HCT116 (cell line): ENCODE measurements around the gene BCAS4.

Experiments
- ATF3 ChIP-seq: IDR thresholded peaks from 2 replicates; pipeline ENCODE4 v1.6.1; 2012
- CBX3 ChIP-seq: IDR thresholded peaks from 2 replicates; pipeline ENCODE4 v1.6.1; 2012; ENCODE audit warnings: low read depth
- CTCF ChIP-seq, 3 experiments: fragments of 200-600 bp in 1 of 3; sonication (generic) in 1 of 3; IDR thresholded peaks in 2 of 3; conservative IDR thresholded peaks in 1 of 3; 2 replicates each; pipeline ENCODE4 v1.5.1; 2012 to 2017; ENCODE audit warnings: low read depth in 2 of 3, low read length in 2 of 3, antibody characterized with exemption in 1 of 3, borderline replicate concordance in 1 of 3, control low read depth in 1 of 3, mild to moderate bottlenecking in 1 of 3, mixed read lengths in 1 of 3, mixed run types in 1 of 3, moderate library complexity in 1 of 3; ENCODE audit not compliant: insufficient read depth in 1 of 3
- EGR1 ChIP-seq: IDR thresholded peaks from 2 replicates; pipeline ENCODE4 v1.6.1; 2012; ENCODE audit warnings: low read depth
- EZH2 ChIP-seq: fragments of 200-600 bp; sonication (generic); IDR thresholded peaks from 2 replicates; pipeline ENCODE4 v1.6.1; 2017; ENCODE audit warnings: antibody characterized with exemption, mixed run types
- EZH2phosphoT487 ChIP-seq: fragments of 200-600 bp; IDR thresholded peaks from 2 replicates; pipeline ENCODE4 v1.6.1; 2018; ENCODE audit warnings: antibody characterized with exemption, borderline replicate concordance
- FOSL1 ChIP-seq: IDR thresholded peaks from 2 replicates; pipeline ENCODE4 v1.6.1; 2012; ENCODE audit warnings: low read depth
- POLR2A ChIP-seq: IDR thresholded peaks from 2 replicates; pipeline ENCODE4 v1.7.0; 2011; ENCODE audit warnings: borderline replicate concordance; ENCODE audit not compliant: insufficient read depth, insufficient read length; ENCODE audit errors: extremely low read depth
- POLR2AphosphoS5 ChIP-seq: IDR thresholded peaks from 2 replicates; pipeline ENCODE4 v1.6.1; 2011; ENCODE audit warnings: mild to moderate bottlenecking, low read depth, low read length, moderate library complexity
- REST ChIP-seq: IDR thresholded peaks from 2 replicates; pipeline ENCODE4 v1.6.1; 2012; ENCODE audit warnings: low read depth
- SIN3A ChIP-seq: IDR thresholded peaks from 2 replicates; pipeline ENCODE4 v1.6.1; 2012; ENCODE audit warnings: low read depth
- SP1 ChIP-seq: IDR thresholded peaks from 2 replicates; pipeline ENCODE4 v1.6.1; 2012; ENCODE audit warnings: low read depth
- SRF ChIP-seq: IDR thresholded peaks from 2 replicates; pipeline ENCODE4 v1.6.1; 2012; ENCODE audit warnings: low read depth

- no peak for TF ChIP-seq EZH2
- no peak for TF ChIP-seq CTCF (IDR thresholded peaks at IDR 0.05 in 2 of 3, conservative IDR thresholded peaks at IDR 0.05 in 1 of 3; ENCODE audit: borderline replicate concordance in 1 of 3, insufficient read depth in 1 of 3, low read depth in 2 of 3, low read length in 2 of 3)
- TF ChIP-seq REST: no peak
- no peak for TF ChIP-seq EZH2phosphoT487
- no peak for TF ChIP-seq ATF3
- TF ChIP-seq POLR2A: no peak
- TF ChIP-seq POLR2AphosphoS5: no peak
- TF ChIP-seq SP1: no peak
- no peak for TF ChIP-seq SIN3A
- TF ChIP-seq FOSL1: no peak
- no peak for TF ChIP-seq EGR1
- TF ChIP-seq CBX3: no peak
- no peak for TF ChIP-seq SRF
These were observed 71.3 kb downstream of the BCAS4 start for GRCh38 chr20:50866036-50866685.
